GM19239 (cell line): ENCODE data around the gene IREB2.
A peak's percentile ranks its signal among the peaks of the same experiment; 100 is the strongest.
"Not testable (repeated sequence)": the region's sequence is repeated elsewhere in the genome, so short reads cannot be mapped to it uniquely, and the experiment has no call there.

ENCODE experiments used
- DNase-seq: peaks from one replicate; pipeline ENCODE4 v3.0.0; 2011; ENCODE audit warnings: low spot score; ENCODE audit not compliant: insufficient read length
- FAIRE-seq: peaks from 2 replicates; lab custom pipeline; 2011; peaks lifted over from hg19 to GRCh38; lab: Jason Lieb, UNC

The IREB2 gene

DNA sequence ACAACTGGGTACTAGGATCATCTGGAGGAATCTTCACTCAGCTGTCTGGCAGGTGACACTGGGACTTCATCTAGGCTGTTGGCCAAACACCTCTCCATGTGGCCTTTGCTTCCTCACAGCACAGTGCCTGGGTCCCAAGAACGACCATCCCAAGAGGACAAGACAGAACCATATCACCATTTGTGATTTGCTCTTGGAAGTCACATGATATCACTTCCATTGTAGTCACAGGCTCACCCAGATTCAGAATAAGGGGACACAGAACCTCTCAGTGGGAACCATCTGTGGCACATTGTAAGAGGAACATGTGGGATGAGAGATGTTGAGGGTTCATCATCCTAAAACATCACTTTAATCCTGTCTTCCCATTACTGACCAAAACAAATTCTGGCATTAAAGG lies 100.3 kb downstream of the IREB2 start:
- FAIRE-seq (no peak), DNase-seq (no peak)

DNA sequence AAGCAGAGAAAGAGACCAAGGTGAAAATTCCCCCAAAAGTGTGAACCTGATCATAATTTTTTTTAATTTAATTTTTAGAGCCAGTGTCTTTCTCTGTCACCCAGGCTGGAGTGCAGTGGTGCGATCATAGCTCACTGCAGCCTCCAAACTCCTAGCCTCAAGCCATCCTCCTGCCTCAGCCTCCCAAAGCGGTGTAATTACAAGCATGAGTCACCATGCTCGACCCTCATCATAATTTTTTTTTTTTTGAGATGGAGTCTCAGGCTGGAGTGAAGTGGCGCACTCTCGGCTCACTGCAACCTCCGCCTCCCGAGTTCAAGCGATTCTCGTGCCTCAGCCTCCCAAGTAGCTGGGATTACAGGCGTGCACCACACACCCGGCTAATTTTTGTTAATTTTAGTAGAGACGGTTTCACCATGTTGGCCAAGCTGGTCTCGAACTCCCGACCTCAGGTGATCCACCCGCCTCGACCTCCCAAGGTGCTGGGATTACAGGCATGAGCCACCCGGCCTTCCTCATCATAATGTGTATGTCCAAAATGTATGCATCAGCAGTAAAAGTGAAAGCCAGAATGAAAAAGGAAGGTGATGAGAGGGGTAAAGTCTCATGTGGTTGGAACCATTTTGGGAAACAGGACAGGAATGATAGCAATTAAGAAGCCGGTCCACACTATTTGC lies 101.6 kb downstream of the IREB2 start:
- not testable (repeated sequence) for DNase-seq, FAIRE-seq

DNA sequence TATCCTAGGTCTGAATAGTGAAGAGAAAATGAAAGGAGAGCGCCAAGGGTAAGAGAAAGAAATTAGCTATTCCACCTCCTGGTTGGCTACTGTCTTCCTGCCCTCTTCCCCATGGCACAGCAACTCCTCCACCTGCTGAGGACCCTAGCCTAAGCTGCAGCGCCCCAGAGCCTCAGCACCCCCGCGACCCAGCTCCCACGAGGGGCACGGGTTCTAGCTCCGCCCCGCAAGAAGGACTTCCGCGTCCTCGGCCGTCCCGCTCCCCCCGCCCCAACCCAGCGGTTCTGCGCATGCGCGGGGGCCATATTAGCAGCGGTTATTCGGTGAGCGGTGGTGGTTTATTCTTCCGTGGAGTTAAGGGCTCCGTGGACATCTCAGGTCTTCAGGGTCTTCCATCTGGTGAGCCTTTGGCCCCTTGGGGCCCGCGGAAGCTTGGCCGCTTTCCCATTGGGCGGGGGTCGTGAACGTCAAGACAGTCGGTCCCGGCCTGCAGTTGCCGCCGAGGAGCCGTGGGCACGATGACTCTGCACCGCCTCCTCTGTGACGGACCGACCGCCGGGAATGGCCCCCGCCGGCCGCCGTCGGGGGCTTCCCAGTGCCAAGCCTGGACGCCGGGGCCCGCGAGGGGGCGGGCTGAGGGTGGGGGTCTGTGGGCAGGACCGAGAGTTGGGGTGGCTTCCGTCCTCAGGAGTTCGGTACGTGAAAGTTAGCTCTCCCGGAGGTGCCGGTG lies 102.3 kb downstream of the IREB2 start, which contains the start of gene PSMA4:
Gene PSMA4 (plus strand): TSS at position 304 of the 730 bp plus-strand sequence. CDS start 1,484 bp downstream, outside the sequence.
- peak; percentile 82 for FAIRE-seq
- peak; percentile 80 for DNase-seq

DNA sequence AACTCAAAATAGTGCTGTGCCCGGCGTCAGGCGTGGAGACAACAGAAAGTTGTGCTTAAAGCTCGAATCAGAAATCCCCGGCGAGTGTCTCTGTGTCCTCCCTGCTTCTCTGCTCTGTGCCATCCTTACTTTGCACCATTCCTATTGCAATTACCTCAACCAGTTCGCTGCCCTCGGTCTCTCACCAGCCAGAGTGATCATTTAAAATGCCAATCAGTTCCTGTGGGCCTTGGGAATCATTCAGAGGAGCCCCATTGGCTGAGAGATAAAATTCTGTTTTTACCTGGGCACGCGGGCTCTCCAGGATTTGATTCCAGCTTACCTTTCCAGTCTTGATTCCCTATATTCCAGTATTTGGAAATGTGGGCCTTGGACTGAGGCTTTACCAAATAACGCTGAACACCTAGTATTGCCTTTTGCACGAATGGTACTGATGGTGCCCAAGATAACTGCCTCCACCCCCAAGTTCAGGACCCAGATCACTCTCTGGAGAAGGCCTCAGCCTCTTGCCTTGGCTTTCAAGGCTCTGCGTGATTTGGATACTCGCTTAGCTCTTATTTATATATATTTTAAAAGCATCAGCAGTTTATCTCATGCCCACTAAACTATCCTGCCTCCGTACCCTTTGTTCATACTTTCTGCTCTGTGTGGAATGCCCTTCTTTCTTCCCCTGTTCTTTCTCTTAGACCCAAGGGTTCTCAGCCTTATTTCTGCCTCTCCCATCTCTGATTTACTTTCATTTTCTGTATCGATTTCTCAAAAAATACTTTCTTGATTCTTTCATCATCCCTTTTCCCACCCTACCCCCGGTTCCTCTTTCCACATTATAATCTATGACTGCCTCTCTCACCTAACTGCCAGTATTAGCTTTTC lies 103.1 kb downstream of the IREB2 start:
- DNase-seq (no peak), FAIRE-seq (peak; percentile 48)

DNA sequence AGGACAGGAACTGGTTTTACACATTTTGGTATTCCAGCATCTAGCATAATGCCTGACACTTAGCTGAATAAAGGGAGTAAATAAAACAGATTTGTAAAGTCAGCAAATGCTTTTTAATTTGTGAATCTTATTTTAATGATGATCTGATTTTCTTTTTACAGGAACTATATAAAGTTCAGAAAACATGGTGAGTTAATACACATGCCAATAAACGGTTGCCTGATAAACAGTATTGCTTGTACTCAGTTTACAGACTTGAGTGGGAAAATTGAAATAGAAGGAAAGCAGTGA lies 103.7 kb downstream of the IREB2 start:
- DNase-seq: no peak
- no peak for FAIRE-seq

DNA sequence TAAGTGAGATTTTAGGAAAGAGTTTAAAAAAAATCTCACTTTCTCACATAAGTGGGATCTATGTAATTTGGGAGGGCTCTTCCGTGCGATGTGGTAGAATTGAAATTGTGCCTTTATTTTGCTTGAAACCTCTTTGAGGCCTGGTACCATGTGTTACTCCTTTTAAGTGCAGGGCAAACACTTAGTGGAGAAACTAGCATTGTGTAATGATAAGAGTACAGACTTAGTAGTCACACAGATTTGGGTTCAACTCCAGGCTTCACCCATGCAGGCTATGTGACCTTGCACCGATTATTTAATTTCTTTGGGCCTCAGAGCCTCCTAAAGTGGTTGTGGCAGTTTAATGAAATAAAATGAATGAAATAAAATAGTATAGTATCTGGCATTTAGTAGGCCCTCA lies 104.6 kb downstream of the IREB2 start:
- DNase-seq (no peak), FAIRE-seq (no peak)

DNA sequence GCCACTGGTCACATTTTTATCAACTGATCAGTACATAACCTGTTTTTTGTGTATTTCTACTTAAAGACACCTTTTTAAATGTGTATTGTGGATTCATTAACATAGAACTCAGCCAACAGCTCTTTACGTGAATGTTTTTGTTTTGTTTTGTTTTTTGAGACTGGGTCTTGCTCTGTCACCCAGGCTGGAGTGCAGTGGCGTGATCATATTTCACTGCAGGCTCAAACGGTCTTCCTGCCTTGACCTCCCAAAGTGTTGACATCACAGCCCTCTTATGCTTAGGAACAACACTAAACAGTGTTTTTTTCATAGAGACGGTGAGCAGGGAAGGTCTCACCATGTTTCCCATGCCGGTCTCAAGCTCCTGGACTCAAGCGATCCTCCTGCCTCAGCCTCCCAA lies 112.2 kb downstream of the IREB2 start:
- FAIRE-seq (no peak), DNase-seq (no peak)

DNA sequence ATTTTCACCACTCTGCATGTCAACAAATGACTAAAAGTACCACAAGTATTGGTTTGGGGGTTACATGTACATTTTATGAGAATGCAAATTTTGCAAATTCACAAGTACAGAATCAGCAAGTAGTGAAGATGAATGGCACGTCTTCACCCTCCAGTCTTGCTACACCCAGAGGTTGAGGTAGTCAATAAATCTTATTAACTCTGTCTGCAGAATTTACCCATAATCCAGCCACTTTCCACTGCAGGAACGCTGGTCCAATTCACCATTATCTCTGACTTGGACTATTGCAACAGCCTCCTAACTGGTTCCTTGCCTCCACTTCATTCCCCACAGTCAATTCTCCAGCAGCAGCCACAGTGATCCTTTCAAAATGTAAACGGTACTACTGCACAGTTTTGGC lies 112.8 kb downstream of the IREB2 start:
- DNase-seq (no peak), FAIRE-seq (no peak)
